NCI-H1092 (cell line): ENCODE data around the gene SUCLG2.

Source experiments
- DNase-seq: peaks from one replicate; lab custom pipeline; 2025; lab: John Stamatoyannopoulos, UW

The SUCLG2 gene

GRCh38 chr3:67458408-67458807 is 196.0 kb downstream of the SUCLG2 start:
- no peak for DNase-seq

- no peak for DNase-seq
Observed at GRCh38 chr3:67453628-67454027, 200.8 kb downstream of the SUCLG2 start.

DNA sequence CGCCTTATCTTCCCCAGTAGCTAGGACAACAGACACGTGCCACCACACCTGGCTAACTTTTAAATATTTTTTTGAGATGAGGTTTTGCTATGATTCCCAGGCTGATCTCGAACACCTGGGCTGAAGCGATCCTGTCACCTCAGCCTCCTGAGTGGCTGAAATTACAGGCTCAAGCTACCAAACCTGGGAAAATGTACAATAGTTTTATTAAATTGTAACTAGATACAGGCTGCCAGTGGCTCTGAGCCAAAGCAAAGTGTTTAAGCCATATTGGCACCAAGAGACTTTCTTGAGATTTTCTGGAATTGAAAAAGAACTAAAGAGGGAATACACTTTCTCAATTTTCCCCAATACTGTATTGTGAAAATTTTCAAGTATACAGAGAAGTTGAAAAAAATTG is 204.3 kb downstream of the SUCLG2 start:
- no peak for DNase-seq

GRCh38 chr3:67447393-67447792 is 207.0 kb downstream of the SUCLG2 start:
- DNase-seq, result no peak

DNA sequence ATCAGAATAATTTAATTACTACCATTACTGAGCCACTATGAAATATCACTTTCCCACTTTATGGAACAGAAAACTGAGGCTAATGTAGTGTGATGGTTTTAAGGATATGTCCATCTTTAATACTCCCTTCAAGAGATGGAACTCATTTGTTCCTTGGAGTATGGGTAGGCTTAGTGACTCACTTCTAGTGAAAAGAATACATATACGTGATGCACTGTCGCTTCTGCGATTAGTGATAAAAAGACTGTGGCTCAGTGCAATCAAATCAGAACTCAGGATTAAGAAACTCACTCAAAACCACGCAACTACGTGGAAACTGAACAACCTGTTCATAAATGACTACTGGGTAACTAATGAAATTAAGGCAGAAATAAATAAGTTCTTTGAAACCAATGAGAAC is 216.6 kb downstream of the SUCLG2 start:
- no peak for DNase-seq

GRCh38 chr3:67437090-67437489 is 217.3 kb downstream of the SUCLG2 start:
- no peak for DNase-seq

DNA sequence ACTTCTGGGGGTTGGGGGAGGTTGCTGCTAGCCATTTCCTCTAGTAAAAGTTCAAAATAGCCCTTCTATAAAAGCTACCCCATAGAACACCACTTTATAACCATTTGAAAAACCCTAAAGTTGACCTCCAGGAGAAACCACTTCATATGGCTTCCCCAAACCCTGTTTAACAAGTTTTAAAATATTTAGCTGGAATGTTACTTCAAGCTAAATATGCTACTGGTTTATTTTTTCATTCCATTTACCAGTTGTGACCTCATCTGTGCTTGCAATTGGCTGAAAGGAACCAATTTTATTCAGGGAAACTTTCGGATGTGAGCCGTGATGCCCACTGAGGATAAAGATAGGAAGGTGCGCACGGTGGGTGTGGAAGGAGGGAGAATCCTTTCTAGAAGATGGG is 221.3 kb downstream of the SUCLG2 start:
- DNase-seq, result no peak

DNA sequence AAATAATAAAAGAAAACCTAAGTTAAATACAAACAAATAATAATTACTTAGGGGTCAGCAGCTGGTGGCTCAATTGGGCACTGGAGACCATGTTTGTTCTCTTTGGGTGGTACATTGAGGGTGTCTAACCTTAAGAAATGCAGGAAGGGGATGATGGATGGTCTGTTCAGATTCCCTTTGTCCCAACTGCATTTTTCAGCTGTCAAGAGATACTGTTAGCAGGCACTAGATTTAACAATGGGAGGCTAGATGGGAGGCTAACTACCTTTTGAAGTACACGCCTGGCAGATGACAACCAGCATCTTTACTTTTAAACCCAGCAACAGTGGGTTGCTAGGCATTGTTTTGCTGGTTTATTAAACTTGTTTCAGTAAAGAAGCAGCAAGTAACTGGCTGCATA is 222.5 kb downstream of the SUCLG2 start:
- no peak for DNase-seq

GRCh38 chr3:67423722-67424121 is 230.7 kb downstream of the SUCLG2 start:
- DNase-seq, result no peak

GRCh38 chr3:67421912-67422311 is 232.5 kb downstream of the SUCLG2 start:
- DNase-seq, result no peak

DNA sequence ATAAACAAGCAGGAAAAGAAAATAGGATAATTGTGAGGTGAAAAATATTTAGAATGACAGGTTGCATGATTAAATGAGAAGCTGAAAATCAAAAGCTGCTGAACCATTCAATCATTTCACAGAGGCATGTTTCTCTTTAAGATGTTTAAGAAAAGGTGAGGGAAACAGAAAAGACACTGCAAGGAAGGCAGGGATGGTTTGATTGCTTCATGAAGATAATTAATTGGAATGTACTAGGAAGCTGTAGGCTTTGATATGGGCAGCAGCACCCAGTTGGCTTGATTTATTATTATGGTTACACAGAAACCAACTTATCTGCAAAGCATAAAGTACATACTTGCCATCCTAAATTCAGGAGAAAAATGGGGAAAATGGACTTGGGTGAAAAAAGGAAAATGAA is 234.6 kb downstream of the SUCLG2 start:
- no peak for DNase-seq

GRCh38 chr3:67419218-67419529 is 235.2 kb downstream of the SUCLG2 start:
- DNase-seq, result no peak

- DNase-seq, result no peak
Observed at GRCh38 chr3:67418426-67419217, 235.8 kb downstream of the SUCLG2 start.

- DNase-seq, result no peak
Observed at GRCh38 chr3:67416703-67417102, 237.7 kb downstream of the SUCLG2 start.

DNA sequence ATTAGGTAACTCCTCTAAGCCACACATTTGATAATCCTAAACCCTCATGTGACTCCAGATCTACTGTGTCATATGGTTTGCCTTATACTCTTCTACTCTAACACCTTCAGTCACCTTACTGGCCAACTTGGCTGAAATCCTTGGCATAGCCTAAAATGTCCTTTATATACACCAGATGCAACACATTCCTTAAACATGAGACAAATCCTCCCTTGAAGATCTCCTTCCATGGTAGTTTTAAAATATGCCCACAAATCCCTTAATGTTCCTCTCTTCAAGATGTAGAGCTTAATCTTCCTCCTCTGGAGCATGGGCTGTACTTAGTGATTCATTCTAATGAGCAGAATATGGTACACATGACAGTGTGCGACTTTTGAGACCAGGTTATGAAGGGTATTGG is 238.9 kb downstream of the SUCLG2 start:
- no peak for DNase-seq

- DNase-seq, result no peak
Observed at GRCh38 chr3:67414740-67415139, 239.7 kb downstream of the SUCLG2 start.

DNA sequence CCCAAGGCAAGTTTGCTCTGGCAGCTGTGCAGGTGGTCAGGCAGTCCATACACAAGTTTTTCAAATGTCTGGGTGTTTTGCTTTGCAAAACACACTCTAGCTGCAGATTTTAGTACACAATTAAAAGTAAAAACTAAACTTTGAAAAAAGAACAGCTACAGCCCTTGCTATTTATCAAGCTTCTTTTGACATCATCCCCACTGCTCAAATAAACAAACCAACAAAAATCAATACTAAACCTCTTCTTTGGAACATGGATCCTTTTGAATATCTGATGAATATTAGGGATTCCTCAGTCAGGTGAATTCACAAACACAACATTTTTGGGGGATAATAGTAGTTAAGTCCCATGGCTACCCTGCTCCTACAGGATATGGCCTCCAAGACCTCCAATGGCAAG is 249.2 kb downstream of the SUCLG2 start:
- DNase-seq, result no peak

DNA sequence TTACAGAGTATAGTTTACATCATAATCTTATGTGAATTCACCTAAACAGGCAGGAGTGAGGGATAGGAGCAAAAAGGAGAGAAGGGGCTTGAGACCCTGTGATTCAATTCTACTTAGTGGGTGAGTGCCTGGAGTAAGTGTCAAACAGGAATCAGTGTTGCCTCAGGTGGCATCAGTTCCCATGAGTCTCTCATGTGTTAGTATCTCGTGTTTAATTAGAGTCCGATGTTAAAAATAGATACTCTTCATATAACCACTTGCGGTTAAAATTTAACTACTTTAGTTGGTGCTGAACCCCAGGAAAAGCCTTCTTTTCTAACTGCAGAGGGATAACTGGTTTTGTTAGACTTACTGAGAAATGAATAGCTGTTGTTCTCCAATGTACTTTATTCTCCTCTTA is 251.5 kb downstream of the SUCLG2 start:
- no peak for DNase-seq

- DNase-seq, result no peak
Observed at GRCh38 chr3:67401921-67402320, 252.5 kb downstream of the SUCLG2 start.

DNA sequence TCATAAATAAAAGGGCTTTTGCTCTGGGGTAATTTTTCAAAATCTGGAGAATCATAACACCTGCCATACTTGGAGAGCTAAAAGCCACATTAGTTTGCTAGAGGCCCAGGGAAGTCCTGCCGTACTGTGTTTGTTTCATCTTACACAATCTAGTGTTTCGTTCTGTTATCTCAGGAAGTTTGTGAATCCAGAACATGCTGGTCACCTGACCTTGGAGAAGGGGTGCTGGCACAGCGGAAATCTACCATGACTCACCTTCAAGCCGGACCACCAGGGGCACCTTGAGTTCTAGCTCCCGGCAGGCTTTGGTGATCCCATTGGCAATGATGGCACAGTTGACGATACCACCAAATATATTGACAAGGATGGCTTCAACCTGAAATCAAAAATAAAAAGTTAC is 253.9 kb downstream of the SUCLG2 start:
- DNase-seq, result no peak

GRCh38 chr3:67389176-67389575 is 265.2 kb downstream of the SUCLG2 start:
- DNase-seq, result no peak

- no peak for DNase-seq
Observed at GRCh38 chr3:67388738-67389137, 265.7 kb downstream of the SUCLG2 start.

DNA sequence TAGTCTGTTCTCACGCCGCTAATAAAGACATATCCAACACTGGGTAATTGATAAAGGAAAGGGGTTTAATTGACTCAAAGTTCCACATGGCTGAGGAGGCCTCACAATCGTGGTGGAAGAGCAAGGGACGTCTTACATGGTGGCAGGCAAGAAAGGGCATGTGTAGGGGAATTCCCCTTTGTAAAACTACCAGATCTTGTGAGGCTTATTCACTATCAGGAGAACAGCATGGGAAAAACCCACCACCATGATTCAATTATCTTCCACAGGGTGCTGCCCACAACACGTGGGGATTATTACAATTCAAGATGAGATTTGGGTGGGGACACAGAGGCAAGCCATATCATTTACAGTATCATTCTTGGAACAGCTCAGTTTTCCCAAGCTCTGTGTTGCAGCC is 268.0 kb downstream of the SUCLG2 start:
- no peak for DNase-seq

- peak; percentile 1 for DNase-seq
Observed at GRCh38 chr3:67384760-67385397, 269.5 kb downstream of the SUCLG2 start.
